ENCODE results near the gene RABGGTA. TPM values are rescaled to one million over a fixed set of nuclear protein-coding genes. Genes with fewer than 3 reads are reported as not detected.

The RABGGTA gene, protein sequence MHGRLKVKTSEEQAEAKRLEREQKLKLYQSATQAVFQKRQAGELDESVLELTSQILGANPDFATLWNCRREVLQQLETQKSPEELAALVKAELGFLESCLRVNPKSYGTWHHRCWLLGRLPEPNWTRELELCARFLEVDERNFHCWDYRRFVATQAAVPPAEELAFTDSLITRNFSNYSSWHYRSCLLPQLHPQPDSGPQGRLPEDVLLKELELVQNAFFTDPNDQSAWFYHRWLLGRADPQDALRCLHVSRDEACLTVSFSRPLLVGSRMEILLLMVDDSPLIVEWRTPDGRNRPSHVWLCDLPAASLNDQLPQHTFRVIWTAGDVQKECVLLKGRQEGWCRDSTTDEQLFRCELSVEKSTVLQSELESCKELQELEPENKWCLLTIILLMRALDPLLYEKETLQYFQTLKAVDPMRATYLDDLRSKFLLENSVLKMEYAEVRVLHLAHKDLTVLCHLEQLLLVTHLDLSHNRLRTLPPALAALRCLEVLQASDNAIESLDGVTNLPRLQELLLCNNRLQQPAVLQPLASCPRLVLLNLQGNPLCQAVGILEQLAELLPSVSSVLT
- total RNA-seq = 10 to 100 TPM; 24.8 to 41.6 (median 34.4) TPM

DNA sequence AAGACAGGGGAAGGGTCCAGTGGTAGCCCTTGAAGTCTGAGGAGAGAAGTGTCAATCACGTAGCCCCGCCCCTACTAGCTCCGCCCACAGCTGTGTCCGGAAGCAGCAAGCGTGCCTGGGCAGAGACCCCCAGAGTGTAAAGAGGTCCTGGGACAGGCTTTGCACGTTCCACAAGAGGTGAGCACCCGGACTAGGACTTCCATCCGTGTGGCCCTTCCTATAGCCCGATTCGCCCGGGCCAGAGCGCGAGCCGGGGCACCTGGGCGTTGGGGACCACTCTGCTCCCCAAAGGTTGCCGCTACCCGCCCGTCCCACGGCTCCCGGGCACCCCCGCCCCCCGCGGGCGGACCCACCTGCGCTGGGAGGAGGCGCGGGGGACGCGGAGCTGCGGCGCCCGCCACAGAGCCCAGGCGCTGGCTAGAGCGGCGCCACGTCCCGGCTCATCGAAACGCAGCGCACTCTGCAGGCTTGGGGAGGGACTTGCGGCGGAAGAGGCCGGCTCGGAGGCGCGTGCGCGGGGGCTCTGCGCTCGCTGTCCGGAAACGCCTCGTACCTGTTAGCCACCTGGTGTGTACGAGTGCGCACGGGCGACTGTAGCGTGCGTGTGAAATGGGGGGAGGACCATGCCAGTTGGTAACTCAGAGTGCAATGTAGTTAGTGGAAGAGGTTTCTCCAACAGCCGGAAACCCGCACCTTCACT is at the start of gene RABGGTA:
Gene RABGGTA (minus strand): TSS at position 464 of the 700 bp plus-strand sequence. CDS start 482 bp downstream, outside the sequence.
- Histone ChIP-seq H3K4me3 (peak within 1 kb of the TSS; percentile 75 to 94 (median 90)), H3K27me3 (no peaks in the 10 kb centered on the region), H3K9me3 (no peaks in the 10 kb centered on the region), H3K36me3 (peaks cover 6% of the 10 kb centered on the region), H3K4me1 (no peaks in the 10 kb centered on the region), H3K27ac (peak within 1 kb of the TSS; percentile 95 to 98)
- intact Hi-C loops (cut with DNase I; ENCODE audit: low total_unique reads) = no loop called here
- DNase-seq (ENCODE audit: low spot score in 2 of 2) = peak; percentile 83 to 85
- TF ChIP-seq POLR2AphosphoS5 (IDR thresholded peaks at IDR 0.05) (peak; percentile 47 to 77 (median 73)), POLR2A (IDR thresholded peaks at IDR 0.05) (peak; percentile 7)
- TF ChIP-seq, protein P1, sequence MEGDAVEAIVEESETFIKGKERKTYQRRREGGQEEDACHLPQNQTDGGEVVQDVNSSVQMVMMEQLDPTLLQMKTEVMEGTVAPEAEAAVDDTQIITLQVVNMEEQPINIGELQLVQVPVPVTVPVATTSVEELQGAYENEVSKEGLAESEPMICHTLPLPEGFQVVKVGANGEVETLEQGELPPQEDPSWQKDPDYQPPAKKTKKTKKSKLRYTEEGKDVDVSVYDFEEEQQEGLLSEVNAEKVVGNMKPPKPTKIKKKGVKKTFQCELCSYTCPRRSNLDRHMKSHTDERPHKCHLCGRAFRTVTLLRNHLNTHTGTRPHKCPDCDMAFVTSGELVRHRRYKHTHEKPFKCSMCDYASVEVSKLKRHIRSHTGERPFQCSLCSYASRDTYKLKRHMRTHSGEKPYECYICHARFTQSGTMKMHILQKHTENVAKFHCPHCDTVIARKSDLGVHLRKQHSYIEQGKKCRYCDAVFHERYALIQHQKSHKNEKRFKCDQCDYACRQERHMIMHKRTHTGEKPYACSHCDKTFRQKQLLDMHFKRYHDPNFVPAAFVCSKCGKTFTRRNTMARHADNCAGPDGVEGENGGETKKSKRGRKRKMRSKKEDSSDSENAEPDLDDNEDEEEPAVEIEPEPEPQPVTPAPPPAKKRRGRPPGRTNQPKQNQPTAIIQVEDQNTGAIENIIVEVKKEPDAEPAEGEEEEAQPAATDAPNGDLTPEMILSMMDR (IDR thresholded peaks at IDR 0.05) = peak; percentile 38 to 72 (median 55)

DNA sequence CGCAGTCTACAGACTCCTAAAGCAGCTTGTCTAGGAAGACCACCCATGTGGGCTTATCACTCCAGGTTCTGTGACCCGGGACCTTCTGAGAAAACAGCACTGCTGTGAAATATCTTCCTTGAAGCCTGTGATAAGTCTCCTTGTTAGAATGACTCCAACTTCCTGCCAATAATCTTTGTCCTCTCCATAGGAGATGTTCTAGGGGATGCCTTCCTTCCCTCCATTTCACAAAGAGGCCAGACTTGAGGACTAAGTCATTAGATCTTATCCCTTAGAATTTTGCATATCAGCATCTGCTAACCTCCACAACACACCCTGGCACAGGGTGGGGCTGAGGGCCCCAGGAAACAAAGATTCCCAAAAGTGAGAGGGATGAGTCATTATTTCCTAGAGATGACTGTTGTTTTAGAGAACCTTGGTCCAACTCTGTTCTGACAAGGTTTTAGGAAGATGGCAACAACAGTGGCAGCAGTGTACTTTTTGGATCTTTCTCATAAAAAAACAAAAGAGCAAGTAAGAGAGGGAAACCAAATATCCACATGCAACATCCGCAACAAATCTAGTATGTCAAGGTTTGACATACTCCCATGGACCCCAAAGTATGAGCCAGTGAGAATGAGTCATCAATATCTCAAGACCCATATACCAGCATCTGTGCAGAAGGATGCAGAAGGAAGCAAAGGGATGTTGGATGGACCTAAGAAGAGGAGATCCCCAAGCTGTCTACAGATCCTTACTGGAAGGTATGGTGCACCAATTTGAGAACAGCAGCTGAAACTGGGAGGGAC is 45.9 kb upstream of the RABGGTA start:
- Histone ChIP-seq H3K4me1 (peaks cover 0 to 2% of the 10 kb centered on the region in 2 donors), H3K4me3 (no peak overlapping the region), H3K27me3 (no peaks in the 10 kb centered on the region), H3K9me3 (no peaks in the 10 kb centered on the region), H3K36me3 (no peaks in the 10 kb centered on the region), H3K27ac (peak overlapping the region in 1 of 2 donors; percentile 80)
- intact Hi-C loops (cut with DNase I; ENCODE audit: low total_unique reads) = no loop called here
- TF ChIP-seq POLR2A (IDR thresholded peaks at IDR 0.05) (no peak), POLR2AphosphoS5 (IDR thresholded peaks at IDR 0.05) (no peak)
- TF ChIP-seq, protein P1 (IDR thresholded peaks at IDR 0.05) = no peak
- DNase-seq (ENCODE audit: low spot score in 2 of 2) = no peak

DNA sequence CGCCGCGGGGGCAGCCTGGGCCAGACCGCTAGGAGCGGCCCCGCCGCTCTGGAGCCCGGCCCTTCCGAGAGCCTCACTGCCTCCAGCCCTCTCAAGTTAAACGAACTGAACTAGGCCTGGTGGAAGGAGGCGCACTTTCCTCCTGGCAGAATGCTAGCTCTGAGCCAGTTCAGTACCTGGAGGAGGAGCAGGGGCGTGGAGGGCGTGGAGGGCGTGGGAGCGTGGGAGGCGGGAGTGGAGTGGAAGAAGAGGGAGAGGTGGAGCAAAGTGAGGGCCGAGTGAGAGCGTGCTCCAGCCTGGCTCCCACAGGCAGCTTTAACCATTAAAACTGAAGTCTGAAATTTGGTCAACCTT is 45.2 kb upstream of the RABGGTA start:
- no peaks in the 10 kb centered on the region for H3K9me3 ChIP-seq
- H3K36me3 ChIP-seq = no peaks in the 10 kb centered on the region
- intact Hi-C loops (cut with DNase I; ENCODE audit: low total_unique reads) = no loop called here
- no peak for DNase-seq (ENCODE audit: low spot score in 2 of 2)
- H3K27ac ChIP-seq = peak overlapping the region in 1 of 2 donors; percentile 80
- peak overlapping the region in 1 of 3 donors; percentile 27 for H3K4me3 ChIP-seq
- H3K4me1 ChIP-seq = peaks cover 2 to 6% of the 10 kb centered on the region in 2 donors
- TF ChIP-seq, protein P1 (IDR thresholded peaks at IDR 0.05) = no peak
- TF ChIP-seq POLR2A (IDR thresholded peaks at IDR 0.05) (no peak), POLR2AphosphoS5 (IDR thresholded peaks at IDR 0.05) (no peak)
- H3K27me3 ChIP-seq = no peaks in the 10 kb centered on the region

DNA sequence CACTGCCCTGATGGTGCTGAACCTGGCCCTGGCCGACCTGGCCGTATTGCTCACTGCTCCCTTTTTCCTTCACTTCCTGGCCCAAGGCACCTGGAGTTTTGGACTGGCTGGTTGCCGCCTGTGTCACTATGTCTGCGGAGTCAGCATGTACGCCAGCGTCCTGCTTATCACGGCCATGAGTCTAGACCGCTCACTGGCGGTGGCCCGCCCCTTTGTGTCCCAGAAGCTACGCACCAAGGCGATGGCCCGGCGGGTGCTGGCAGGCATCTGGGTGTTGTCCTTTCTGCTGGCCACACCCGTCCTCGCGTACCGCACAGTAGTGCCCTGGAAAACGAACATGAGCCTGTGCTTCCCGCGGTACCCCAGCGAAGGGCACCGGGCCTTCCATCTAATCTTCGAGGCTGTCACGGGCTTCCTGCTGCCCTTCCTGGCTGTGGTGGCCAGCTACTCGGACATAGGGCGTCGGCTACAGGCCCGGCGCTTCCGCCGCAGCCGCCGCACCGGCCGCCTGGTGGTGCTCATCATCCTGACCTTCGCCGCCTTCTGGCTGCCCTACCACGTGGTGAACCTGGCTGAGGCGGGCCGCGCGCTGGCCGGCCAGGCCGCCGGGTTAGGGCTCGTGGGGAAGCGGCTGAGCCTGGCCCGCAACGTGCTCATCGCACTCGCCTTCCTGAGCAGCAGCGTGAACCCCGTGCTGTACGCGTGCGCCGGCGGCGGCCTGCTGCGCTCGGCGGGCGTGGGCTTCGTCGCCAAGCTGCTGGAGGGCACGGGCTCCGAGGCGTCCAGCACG is 44.6 kb upstream of the RABGGTA start:
- no peak for DNase-seq (ENCODE audit: low spot score in 2 of 2)
- Histone ChIP-seq H3K27ac (peak overlapping the region in 1 of 2 donors; percentile 80), H3K27me3 (no peaks in the 10 kb centered on the region), H3K36me3 (no peaks in the 10 kb centered on the region), H3K4me3 (peak overlapping the region in 1 of 3 donors; percentile 27), H3K9me3 (no peaks in the 10 kb centered on the region), H3K4me1 (peaks cover 2 to 6% of the 10 kb centered on the region in 2 donors)
- TF ChIP-seq POLR2A (IDR thresholded peaks at IDR 0.05) (no peak), POLR2AphosphoS5 (IDR thresholded peaks at IDR 0.05) (no peak)
- TF ChIP-seq, protein P1 (IDR thresholded peaks at IDR 0.05) = no peak
- intact Hi-C loops (cut with DNase I; ENCODE audit: low total_unique reads) = no loop called here

Measured in breast epithelium (tissue), 4 donors.